Endodermal cell (in vitro differentiated cells): ENCODE data around the gene KRTAP5-8. TPM values are rescaled to one million over a fixed set of nuclear protein-coding genes. Genes with fewer than 3 reads are reported as not detected.
"Not testable (repeated sequence)": the region's sequence is repeated elsewhere in the genome, so short reads cannot be mapped to it uniquely, and the experiment has no call there.

Source experiments
- DNase-seq: peaks from one replicate; pipeline ENCODE4 v3.0.0-alpha.2; 2017
- H3K27ac ChIP-seq: 2 replicates; pipeline ENCODE4 v1.5.1; 2013; ENCODE audit warnings: mild to moderate bottlenecking, low read depth, low read length, moderate library complexity
- H3K27me3 ChIP-seq: 2 replicates; pipeline ENCODE4 v1.6.1; 2013; ENCODE audit warnings: mild to moderate bottlenecking, low read length, moderate library complexity; ENCODE audit not compliant: insufficient read depth, control insufficient read depth, poor library complexity, severe bottlenecking
- H3K36me3 ChIP-seq: 2 replicates; pipeline ENCODE4 v1.7.0; 2013; ENCODE audit warnings: mild to moderate bottlenecking, low read length, moderate library complexity; ENCODE audit not compliant: control insufficient read depth, insufficient read depth
- H3K4me1 ChIP-seq: one replicate; pipeline ENCODE4 v1.7.0; 2013; ENCODE audit warnings: low read length; ENCODE audit not compliant: control insufficient read depth, insufficient read depth
- H3K4me3 ChIP-seq: 2 replicates; pipeline ENCODE4 v1.5.1; 2013; ENCODE audit warnings: mild to moderate bottlenecking, low read length, moderate library complexity
- H3K9ac ChIP-seq: 2 replicates; pipeline ENCODE4 v1.6.1; 2013; ENCODE audit warnings: mild to moderate bottlenecking, low read length, moderate library complexity; ENCODE audit not compliant: poor library complexity, severe bottlenecking; ENCODE audit errors: extremely low read depth
- H3K9me3 ChIP-seq: 2 replicates; pipeline ENCODE4 v1.6.1; 2013; ENCODE audit warnings: mild to moderate bottlenecking, low read length, moderate library complexity; ENCODE audit not compliant: control insufficient read depth
- H3K27ac Mint-ChIP-seq: 2 replicates; pipeline ENCODE4 v1.8.0; 2020; ENCODE audit warnings: mixed read lengths
- H3K27me3 Mint-ChIP-seq: 2 replicates; pipeline ENCODE4 v1.8.0; 2021; ENCODE audit warnings: mild to moderate bottlenecking, mixed read lengths; ENCODE audit not compliant: insufficient read depth
- H3K36me3 Mint-ChIP-seq: 2 replicates; pipeline ENCODE4 v1.8.0; 2020; ENCODE audit warnings: low read depth, mixed read lengths
- H3K4me1 Mint-ChIP-seq: 2 replicates; pipeline ENCODE4 v1.8.0; 2020; ENCODE audit warnings: mixed read lengths
- H3K4me3 Mint-ChIP-seq: 2 replicates; pipeline ENCODE4 v1.8.0; 2020; ENCODE audit warnings: mild to moderate bottlenecking, moderate library complexity, mixed read lengths
- H3K9me3 Mint-ChIP-seq: 2 replicates; pipeline ENCODE4 v1.8.0; 2020; ENCODE audit warnings: mild to moderate bottlenecking, mixed read lengths
- CTCF ChIP-seq: fragments of 200-600 bp; sonication (generic); conservative IDR thresholded peaks from 2 replicates; pipeline ENCODE4 v1.5.0; 2021; ENCODE audit warnings: antibody characterized with exemption, mild to moderate bottlenecking
- WGBS, 2 experiments: methylation state at CpG; one replicate each; pipeline versions ENCODE4 v1.1.5 to v1.1.7; 2013; ENCODE audit warnings: missing lambda C conversion rate in 2 of 2, mixed read lengths in 1 of 2; ENCODE audit not compliant: insufficient coverage in 1 of 2, insufficient read length in 1 of 2; 5-methylcytosine and 5-hydroxymethylcytosine counted together
- long read RNA-seq, 4 experiments: library from polyadenylated mRNA in 2 of 4; library from RNA in 1 of 4; library from capped mRNA in 1 of 4; stranded (forward) in 3 of 4; unstranded in 1 of 4; transcript quantifications; one replicate each; pipeline ENCODE4 v2.0.0, GENCODE V29; 2020 to 2021; ENCODE audit warnings: inconsistent platforms in 1 of 4
- polyA plus RNA-seq, 2 experiments: library from polyadenylated mRNA; stranded (reverse); fragments of 50-300 nt; gene quantifications; one replicate each; pipeline ENCODE4 v1.2.3, GENCODE V29; 2013
- total RNA-seq, 2 donors: library from RNA; stranded (reverse); fragmentation: NEBNext Ultra II Directional in 1 of 2; extraction: Animal tissue kit (Norgen Biotek cat#: 25700) in 1 of 2; gene quantifications; 2 replicates in 1 of 2; 3 replicates in 1 of 2; pipeline ENCODE4 v1.2.1, GENCODE V29; 2021

KRTAP5-8 gene
- not detected for total RNA-seq
- not detected for polyA plus RNA-seq (2013, experiment 1 of 2)
- not detected for polyA plus RNA-seq (2013, experiment 2 of 2)
- long read RNA-seq, experiment 1: 0 reads
- long read RNA-seq, experiment 2: 0 reads
- long read RNA-seq, experiment 3: 0 reads
- long read RNA-seq, experiment 4: 0 reads

GRCh38 chr11:71537977-71538665 is at the start of gene KRTAP5-8:
TSS of gene KRTAP5-8 (plus strand) at chr11:71538025. CDS start at chr11:71538056, 31 bp downstream.
- not testable (repeated sequence) for H3K36me3 Mint-ChIP-seq, DNase-seq, H3K27me3 ChIP-seq, H3K27me3 Mint-ChIP-seq, H3K9ac ChIP-seq, H3K4me3 Mint-ChIP-seq, H3K27ac Mint-ChIP-seq, H3K27ac ChIP-seq, H3K4me1 ChIP-seq, H3K4me3 ChIP-seq, H3K36me3 ChIP-seq
- 91% methylated on average over 4 of the region's 4 CpGs; no CpG with 5 or more reads in 1 of the 2 experiments for WGBS, 2 experiments
- Mint-ChIP-seq H3K9me3 (peaks cover 21% of the 10 kb centered on the region), H3K4me1 (peaks cover 20% of the 10 kb centered on the region)
- H3K9me3 ChIP-seq: peaks cover 13% of the 10 kb centered on the region

- no peak for DNase-seq
- H3K4me3 Mint-ChIP-seq: no peak overlapping the region
- peaks cover 81% of the 10 kb centered on the region for H3K36me3 Mint-ChIP-seq
- H3K27ac Mint-ChIP-seq: peak overlapping the region; percentile 86
- H3K27me3 Mint-ChIP-seq: no peaks in the 10 kb centered on the region
- WGBS, 2 experiments: 82 to 87% methylated on average over 6 of the region's 6 CpGs
- Histone ChIP-seq H3K27ac (peak overlapping the region; percentile 76), H3K4me3 (no peak overlapping the region), H3K9me3 (peaks cover 8% of the 10 kb centered on the region), H3K4me1 (peaks cover 2% of the 10 kb centered on the region), H3K27me3 (no peaks in the 10 kb centered on the region), H3K36me3 (peaks cover 49% of the 10 kb centered on the region), H3K9ac (peak overlapping the region; percentile 64)
- peaks cover 15% of the 10 kb centered on the region for H3K4me1 Mint-ChIP-seq
- no peak for TF ChIP-seq CTCF
- H3K9me3 Mint-ChIP-seq: no peaks in the 10 kb centered on the region
Observed at GRCh38 chr11:71488681-71489270, 49.0 kb upstream of the KRTAP5-8 start.

GRCh38 chr11:71489311-71490043 is 48.3 kb upstream of the KRTAP5-8 start:
- Histone ChIP-seq H3K4me1 (peaks cover 2% of the 10 kb centered on the region), H3K36me3 (peaks cover 46% of the 10 kb centered on the region), H3K27ac (no peak overlapping the region), H3K9ac (no peak overlapping the region), H3K4me3 (no peak overlapping the region), H3K9me3 (peaks cover 8% of the 10 kb centered on the region), H3K27me3 (no peaks in the 10 kb centered on the region)
- no peak for DNase-seq
- H3K4me1 Mint-ChIP-seq: peaks cover 15% of the 10 kb centered on the region
- 87 to 88% methylated on average over 5 to 15 of the region's 15 CpGs for WGBS, 2 experiments
- H3K9me3 Mint-ChIP-seq: no peaks in the 10 kb centered on the region
- no peak overlapping the region for H3K4me3 Mint-ChIP-seq
- peaks cover 80% of the 10 kb centered on the region for H3K36me3 Mint-ChIP-seq
- TF ChIP-seq CTCF: no peak
- no peak overlapping the region for H3K27ac Mint-ChIP-seq
- no peaks in the 10 kb centered on the region for H3K27me3 Mint-ChIP-seq
